Mesenchymal stem cell (in vitro differentiated cells and primary cell): Measurements from ENCODE around the gene NGLY1.

Source experiments
- DNase-seq: peaks from one replicate; pipeline ENCODE4 v3.0.0-alpha.2; 2013
- H2AFZ ChIP-seq: one replicate; pipeline ENCODE4 v1.6.1; 2013; ENCODE audit warnings: low read depth, mild to moderate bottlenecking, control low read depth, inconsistent platforms, low read length, moderate library complexity
- H2AK5ac ChIP-seq: 2 replicates; pipeline ENCODE4 v1.6.1; 2013; ENCODE audit warnings: low read length, moderate library complexity, mild to moderate bottlenecking, inconsistent platforms; ENCODE audit not compliant: severe bottlenecking
- H2BK120ac ChIP-seq: one replicate; pipeline ENCODE4 v1.6.1; 2013; ENCODE audit warnings: low read depth, mild to moderate bottlenecking, inconsistent platforms, low read length, moderate library complexity
- H2BK12ac ChIP-seq, 2 experiments: one replicate each; pipeline ENCODE4 v1.6.1; 2013; ENCODE audit warnings: inconsistent platforms in 2 of 2, low read length in 2 of 2, mild to moderate bottlenecking in 2 of 2, moderate library complexity in 2 of 2, control low read depth in 1 of 2
- H2BK15ac ChIP-seq: one replicate; pipeline ENCODE4 v1.6.1; 2013; ENCODE audit warnings: mild to moderate bottlenecking, low read depth, inconsistent platforms; ENCODE audit not compliant: poor library complexity, severe bottlenecking
- H2BK5ac ChIP-seq: 2 replicates; pipeline ENCODE4 v1.6.1; 2013; ENCODE audit warnings: low read depth, mild to moderate bottlenecking, low read length, control low read depth, inconsistent platforms; ENCODE audit not compliant: poor library complexity, severe bottlenecking
- H3K14ac ChIP-seq, 2 experiments: one replicate each; pipeline ENCODE4 v1.6.1; 2013; ENCODE audit warnings: inconsistent platforms in 2 of 2, low read length in 2 of 2, control low read depth in 1 of 2, mild to moderate bottlenecking in 1 of 2, moderate library complexity in 1 of 2
- H3K18ac ChIP-seq, 2 experiments: one replicate each; pipeline ENCODE4 v1.6.1; 2013; ENCODE audit warnings: inconsistent platforms in 2 of 2, low read length in 2 of 2, control low read depth in 1 of 2, low read depth in 1 of 2, mild to moderate bottlenecking in 1 of 2
- H3K23ac ChIP-seq, 2 experiments: one replicate each; pipeline ENCODE4 v1.6.1; 2013; ENCODE audit warnings: inconsistent platforms in 2 of 2, low read length in 2 of 2, mild to moderate bottlenecking in 2 of 2, moderate library complexity in 2 of 2, control low read depth in 1 of 2
- H3K27ac ChIP-seq: 2 replicates; pipeline ENCODE4 v1.5.1; 2013; ENCODE audit warnings: mild to moderate bottlenecking, moderate library complexity, low read length, control low read depth, inconsistent platforms; ENCODE audit not compliant: poor library complexity, severe bottlenecking
- H3K27me3 ChIP-seq, 2 experiments: 2 replicates each; pipeline versions ENCODE4 v1.6.1 to v1.7.0; 2013; ENCODE audit warnings: low read length in 2 of 2, mild to moderate bottlenecking in 2 of 2, moderate library complexity in 2 of 2, control low read depth in 1 of 2, inconsistent platforms in 1 of 2; ENCODE audit not compliant: control insufficient read depth in 1 of 2, insufficient read depth in 1 of 2
- H3K36me3 ChIP-seq, 2 experiments: 2 replicates each; pipeline versions ENCODE4 v1.6.1 to v1.7.0; 2013; ENCODE audit warnings: low read length in 2 of 2, control low read depth in 1 of 2, inconsistent platforms in 1 of 2, low read depth in 1 of 2, mild to moderate bottlenecking in 1 of 2; ENCODE audit not compliant: insufficient read depth in 2 of 2, control insufficient read depth in 1 of 2
- H3K4ac ChIP-seq, 2 experiments: one replicate each; pipeline ENCODE4 v1.6.1; 2013; ENCODE audit warnings: inconsistent platforms in 2 of 2, low read length in 2 of 2, mild to moderate bottlenecking in 2 of 2, moderate library complexity in 2 of 2, control low read depth in 1 of 2, low read depth in 1 of 2
- H3K4me1 ChIP-seq: 2 replicates; pipeline ENCODE4 v1.6.1; 2013; ENCODE audit warnings: low read depth, low read length, control low read depth; ENCODE audit not compliant: control insufficient read depth, insufficient read depth
- H3K4me2 ChIP-seq: 2 replicates; pipeline ENCODE4 v1.6.1; 2013; ENCODE audit warnings: low read length, mild to moderate bottlenecking, inconsistent platforms; ENCODE audit not compliant: poor library complexity, severe bottlenecking
- H3K4me3 ChIP-seq, 2 experiments: 2 replicates each; pipeline versions ENCODE4 v1.5.1 to v1.7.0; 2013; ENCODE audit warnings: low read length in 2 of 2, mild to moderate bottlenecking in 2 of 2, control low read depth in 1 of 2, low read depth in 1 of 2; ENCODE audit not compliant: insufficient read depth in 1 of 2
- H3K79me1 ChIP-seq: replicated peaks from 2 replicates; pipeline ENCODE4 v1.6.1; 2013; ENCODE audit warnings: mild to moderate bottlenecking, control low read depth, low read length, inconsistent platforms; ENCODE audit not compliant: poor library complexity, severe bottlenecking
- H3K9ac ChIP-seq: 2 replicates; pipeline ENCODE4 v1.7.0; 2013; ENCODE audit warnings: mild to moderate bottlenecking, low read length, moderate library complexity
- H3K9me3 ChIP-seq: 2 replicates; pipeline ENCODE4 v1.7.0; 2013; ENCODE audit warnings: mild to moderate bottlenecking, low read length; ENCODE audit not compliant: control insufficient read depth
- H4K8ac ChIP-seq: one replicate; pipeline ENCODE4 v1.6.1; 2013; ENCODE audit warnings: inconsistent platforms, mild to moderate bottlenecking, low read length, moderate library complexity
- H4K91ac ChIP-seq: one replicate; pipeline ENCODE4 v1.6.1; 2013; ENCODE audit warnings: mild to moderate bottlenecking, low read length, inconsistent platforms
- WGBS: methylation state at CpG from one replicate; pipeline ENCODE4 v1.1.7; 2013; ENCODE audit warnings: mixed read lengths; 5-methylcytosine and 5-hydroxymethylcytosine counted together

Gene NGLY1

DNA sequence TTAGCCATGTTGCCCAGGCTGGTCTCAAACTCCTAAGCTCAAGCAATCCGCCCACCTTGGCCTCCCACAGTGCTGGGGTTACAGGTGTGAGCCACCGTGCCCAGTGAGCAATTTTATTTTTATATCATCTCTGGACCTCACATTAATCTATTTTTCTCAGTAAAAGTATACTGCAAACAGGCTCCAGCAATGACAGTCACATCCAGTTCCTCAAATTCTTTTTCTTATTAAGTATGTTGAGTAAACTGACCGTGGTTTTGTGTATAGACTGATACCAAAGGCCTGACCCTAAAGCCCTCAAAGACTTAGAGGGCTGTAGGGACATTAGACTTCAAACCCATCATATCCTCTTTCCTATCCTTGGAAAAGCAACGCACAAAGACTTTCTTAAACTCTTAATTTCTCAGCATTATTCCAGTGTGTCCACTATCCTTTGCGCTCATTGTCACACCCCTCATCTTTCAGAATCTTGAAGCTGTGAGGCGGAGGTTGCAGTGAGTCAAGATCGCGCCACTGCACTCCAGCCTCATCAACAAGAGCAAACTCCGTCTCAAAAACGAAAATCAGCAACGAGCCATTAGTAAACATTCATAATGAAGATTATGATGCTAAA is 2.0 kb downstream of the NGLY1 start:
- no peak overlapping the region for H3K23ac ChIP-seq
- no peak overlapping the region for H3K4ac ChIP-seq
- no peak overlapping the region for H4K91ac ChIP-seq
- H2BK12ac ChIP-seq: no peak overlapping the region
- peaks cover 0 to 22% of the 10 kb centered on the region in 2 experiments for H3K36me3 ChIP-seq
- no peak overlapping the region for H2BK120ac ChIP-seq
- peaks cover 2% of the 10 kb centered on the region for H3K4me1 ChIP-seq
- no peak overlapping the region for H4K8ac ChIP-seq
- no peak overlapping the region for H3K4me2 ChIP-seq
- peak overlapping the region; percentile 86 for H3K9ac ChIP-seq
- H3K27ac ChIP-seq: no peak overlapping the region
- H3K18ac ChIP-seq: no peak overlapping the region
- no peak overlapping the region for H2BK5ac ChIP-seq
- H3K9me3 ChIP-seq: no peaks in the 10 kb centered on the region
- no peak overlapping the region for H2AK5ac ChIP-seq
- 97% methylated on average over 8 of the region's 11 CpGs for WGBS
- no peak overlapping the region for H2BK15ac ChIP-seq
- peaks cover 13% of the 10 kb centered on the region for H3K79me1 ChIP-seq
- no peak overlapping the region for H3K14ac ChIP-seq
- H3K27me3 ChIP-seq: no peaks in the 10 kb centered on the region
- H2AFZ ChIP-seq: no peak overlapping the region
- no peak for DNase-seq
- peak overlapping the region in 1 of 2 experiments; percentile 86 for H3K4me3 ChIP-seq

- no peak overlapping the region for H3K18ac ChIP-seq
- H2AFZ ChIP-seq: no peak overlapping the region
- no peaks in the 10 kb centered on the region for H3K27me3 ChIP-seq
- H2AK5ac ChIP-seq: no peak overlapping the region
- H2BK15ac ChIP-seq: no peak overlapping the region
- no peak overlapping the region for H3K4me3 ChIP-seq
- H3K4me1 ChIP-seq: no peaks in the 10 kb centered on the region
- no peak overlapping the region for H3K4ac ChIP-seq
- no peak overlapping the region for H3K27ac ChIP-seq
- WGBS: over 99% methylated on average over 4 of the region's 6 CpGs
- no peak overlapping the region for H3K14ac ChIP-seq
- peaks cover 2 to 28% of the 10 kb centered on the region in 2 experiments for H3K36me3 ChIP-seq
- no peak overlapping the region for H4K91ac ChIP-seq
- H3K9ac ChIP-seq: no peak overlapping the region
- H3K23ac ChIP-seq: no peak overlapping the region
- no peaks in the 10 kb centered on the region for H3K9me3 ChIP-seq
- H2BK120ac ChIP-seq: no peak overlapping the region
- no peak overlapping the region for H4K8ac ChIP-seq
- DNase-seq: no peak
- no peak overlapping the region for H2BK12ac ChIP-seq
- H3K4me2 ChIP-seq: no peak overlapping the region
- H3K79me1 ChIP-seq: peaks cover 13% of the 10 kb centered on the region
- no peak overlapping the region for H2BK5ac ChIP-seq
Measured at GRCh38 chr3:25780618-25781017, 2.6 kb downstream of the NGLY1 start.

DNA sequence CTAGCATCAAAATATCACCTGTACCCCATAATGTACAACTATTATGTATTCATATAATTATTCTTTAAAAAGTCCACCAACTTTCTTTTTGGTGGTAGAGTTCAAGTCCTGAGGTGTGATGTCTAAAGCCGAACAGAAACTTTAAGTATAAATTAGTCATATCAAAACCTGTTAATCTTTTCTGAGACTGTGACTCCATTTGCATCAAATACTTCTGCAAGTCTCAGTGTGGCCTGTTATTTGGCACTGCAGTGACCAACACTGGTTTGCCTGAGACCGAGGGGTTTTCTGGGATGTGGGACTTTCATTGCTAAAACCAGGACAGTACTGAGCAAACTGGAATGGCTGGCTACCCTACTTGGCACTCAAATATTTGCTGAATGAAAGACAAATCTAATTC is 7.3 kb downstream of the NGLY1 start:
- H2BK12ac ChIP-seq: no peak overlapping the region
- H3K9ac ChIP-seq: no peak overlapping the region
- no peak for DNase-seq
- no peak overlapping the region for H2AK5ac ChIP-seq
- 100% methylated on average over 1 of the region's 2 CpGs for WGBS
- H3K4me3 ChIP-seq: no peak overlapping the region
- H3K4me2 ChIP-seq: no peak overlapping the region
- no peak overlapping the region for H2BK120ac ChIP-seq
- H3K14ac ChIP-seq: no peak overlapping the region
- H2BK15ac ChIP-seq: no peak overlapping the region
- H3K79me1 ChIP-seq: peaks cover 7% of the 10 kb centered on the region
- no peaks in the 10 kb centered on the region for H3K27me3 ChIP-seq
- no peaks in the 10 kb centered on the region for H3K4me1 ChIP-seq
- no peak overlapping the region for H3K4ac ChIP-seq
- H2AFZ ChIP-seq: no peak overlapping the region
- H4K8ac ChIP-seq: no peak overlapping the region
- H2BK5ac ChIP-seq: no peak overlapping the region
- H3K23ac ChIP-seq: no peak overlapping the region
- H3K18ac ChIP-seq: no peak overlapping the region
- no peak overlapping the region for H3K27ac ChIP-seq
- H3K36me3 ChIP-seq: peaks cover 17 to 49% of the 10 kb centered on the region in 2 experiments
- H3K9me3 ChIP-seq: peaks cover 10% of the 10 kb centered on the region
- no peak overlapping the region for H4K91ac ChIP-seq

GRCh38 chr3:25768851-25769250 is 14.4 kb downstream of the NGLY1 start:
- peaks cover 3 to 18% of the 10 kb centered on the region in 2 experiments for H3K36me3 ChIP-seq
- H3K27me3 ChIP-seq: no peaks in the 10 kb centered on the region
- peaks cover 10% of the 10 kb centered on the region for H3K9me3 ChIP-seq
- H2AK5ac ChIP-seq: no peak overlapping the region
- no peak overlapping the region for H4K8ac ChIP-seq
- no peak overlapping the region for H2BK15ac ChIP-seq
- no peak overlapping the region for H2BK12ac ChIP-seq
- no peak overlapping the region for H2BK5ac ChIP-seq
- H3K27ac ChIP-seq: no peak overlapping the region
- no peak overlapping the region for H3K18ac ChIP-seq
- H3K23ac ChIP-seq: no peak overlapping the region
- H3K4me1 ChIP-seq: no peaks in the 10 kb centered on the region
- WGBS: 100% methylated on average over 2 of the region's 6 CpGs
- peaks cover 9% of the 10 kb centered on the region for H3K79me1 ChIP-seq
- no peak overlapping the region for H3K4me3 ChIP-seq
- no peak overlapping the region for H2BK120ac ChIP-seq
- no peak overlapping the region for H3K14ac ChIP-seq
- H3K9ac ChIP-seq: no peak overlapping the region
- DNase-seq: no peak
- no peak overlapping the region for H2AFZ ChIP-seq
- H3K4me2 ChIP-seq: no peak overlapping the region
- no peak overlapping the region for H4K91ac ChIP-seq
- no peak overlapping the region for H3K4ac ChIP-seq
